ENCODE measurements around the gene DPEP2NB. TPM values are rescaled to one million over a fixed set of nuclear protein-coding genes. Genes with fewer than 3 reads are reported as not detected.

The DPEP2NB gene
- total RNA-seq, 1 donor from 2014 or later: not detected

- Mint-ChIP-seq H3K36me3 (ENCODE audit: unreplicated experiment) (peaks cover 25% of the 10 kb centered on the region), H3K9me3 (ENCODE audit: unreplicated experiment) (no peaks in the 10 kb centered on the region), H3K4me1 (ENCODE audit: unreplicated experiment) (peaks cover 53% of the 10 kb centered on the region), H3K4me3 (ENCODE audit: unreplicated experiment) (no peak overlapping the region), H3K27me3 (ENCODE audit: unreplicated experiment) (no peaks in the 10 kb centered on the region), H3K27ac (ENCODE audit: unreplicated experiment) (no peak overlapping the region)
- TF ChIP-seq, protein P1, sequence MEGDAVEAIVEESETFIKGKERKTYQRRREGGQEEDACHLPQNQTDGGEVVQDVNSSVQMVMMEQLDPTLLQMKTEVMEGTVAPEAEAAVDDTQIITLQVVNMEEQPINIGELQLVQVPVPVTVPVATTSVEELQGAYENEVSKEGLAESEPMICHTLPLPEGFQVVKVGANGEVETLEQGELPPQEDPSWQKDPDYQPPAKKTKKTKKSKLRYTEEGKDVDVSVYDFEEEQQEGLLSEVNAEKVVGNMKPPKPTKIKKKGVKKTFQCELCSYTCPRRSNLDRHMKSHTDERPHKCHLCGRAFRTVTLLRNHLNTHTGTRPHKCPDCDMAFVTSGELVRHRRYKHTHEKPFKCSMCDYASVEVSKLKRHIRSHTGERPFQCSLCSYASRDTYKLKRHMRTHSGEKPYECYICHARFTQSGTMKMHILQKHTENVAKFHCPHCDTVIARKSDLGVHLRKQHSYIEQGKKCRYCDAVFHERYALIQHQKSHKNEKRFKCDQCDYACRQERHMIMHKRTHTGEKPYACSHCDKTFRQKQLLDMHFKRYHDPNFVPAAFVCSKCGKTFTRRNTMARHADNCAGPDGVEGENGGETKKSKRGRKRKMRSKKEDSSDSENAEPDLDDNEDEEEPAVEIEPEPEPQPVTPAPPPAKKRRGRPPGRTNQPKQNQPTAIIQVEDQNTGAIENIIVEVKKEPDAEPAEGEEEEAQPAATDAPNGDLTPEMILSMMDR (IDR thresholded peaks at IDR 0.05): no peak
- DNase-seq (ENCODE audit: extremely low spot score, unreplicated experiment): no peak
Measured at GRCh38 chr16:67964477-67965131, 51.1 kb downstream of the DPEP2NB start.

DNA sequence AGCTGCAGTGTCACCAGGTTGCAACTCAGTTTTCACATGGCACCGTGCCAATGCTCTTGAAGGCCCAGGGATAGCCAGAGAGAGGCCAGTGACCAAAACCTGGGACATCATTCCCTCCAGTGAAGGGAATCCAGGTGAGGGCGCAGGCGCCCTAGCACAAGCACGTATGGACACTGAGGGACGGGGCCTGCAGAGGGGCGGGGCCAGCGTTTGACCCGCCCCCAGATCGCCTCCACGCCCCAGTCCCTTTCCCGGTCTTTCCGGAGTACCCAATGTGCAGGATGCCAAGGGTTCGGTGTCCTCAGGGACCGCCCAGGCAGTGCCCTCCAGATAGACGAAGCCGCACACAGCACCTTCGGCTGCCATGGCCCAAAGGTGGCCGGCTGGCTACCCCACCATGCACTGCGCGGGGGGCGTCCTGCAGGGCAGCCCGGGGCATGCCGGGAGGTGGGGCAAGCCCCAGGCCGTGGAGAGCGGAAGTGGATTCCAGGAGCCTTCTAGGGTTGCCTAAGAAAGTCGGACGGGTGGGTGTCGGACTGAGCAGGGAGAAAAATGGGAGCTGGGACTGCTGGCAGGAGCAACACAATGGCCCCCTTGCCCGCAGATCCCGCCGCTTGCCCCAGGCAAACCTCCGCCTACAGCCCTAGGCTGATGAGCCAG is 51.9 kb downstream of the DPEP2NB start:
- Mint-ChIP-seq H3K4me3 (ENCODE audit: unreplicated experiment) (no peak overlapping the region), H3K9me3 (ENCODE audit: unreplicated experiment) (no peaks in the 10 kb centered on the region), H3K36me3 (ENCODE audit: unreplicated experiment) (peaks cover 25% of the 10 kb centered on the region), H3K4me1 (ENCODE audit: unreplicated experiment) (peaks cover 57% of the 10 kb centered on the region), H3K27ac (ENCODE audit: unreplicated experiment) (no peak overlapping the region), H3K27me3 (ENCODE audit: unreplicated experiment) (no peaks in the 10 kb centered on the region)
- DNase-seq (ENCODE audit: extremely low spot score, unreplicated experiment): no peak
- TF ChIP-seq, protein P1 (IDR thresholded peaks at IDR 0.05): no peak

Other genes starting within 250 kb of the DPEP2NB start
- 18.9 and 19.5 TPM in 2 replicates for gene RANBP10, start 209.4 kb downstream of the DPEP2NB start, total RNA-seq
- gene TSNAXIP1, start 209.0 kb downstream of the DPEP2NB start, total RNA-seq: 3.6 and 4.1 TPM in 2 replicates
- gene THAP11, start 173.6 kb downstream of the DPEP2NB start, total RNA-seq: 29.5 and 30.0 TPM in 2 replicates
- 121 and 125 TPM in 2 replicates for gene NUTF2, start 169.0 kb downstream of the DPEP2NB start, total RNA-seq
- gene CENPT, start 168.2 kb downstream of the DPEP2NB start, total RNA-seq: 46.3 and 51.2 TPM in 2 replicates
- gene EDC4, start 142.9 kb downstream of the DPEP2NB start, total RNA-seq: 68.2 and 75.4 TPM in 2 replicates
- gene NRN1L, start 131.0 kb downstream of the DPEP2NB start, total RNA-seq: 1.4 and 1.5 TPM in 2 replicates
- 43.9 and 45.5 TPM in 2 replicates for gene PSKH1, start 122.7 kb downstream of the DPEP2NB start, total RNA-seq
- gene CTRL, start 84.0 kb downstream of the DPEP2NB start, total RNA-seq: 0.39 and 0.91 TPM in 2 replicates
- 58.3 and 59.0 TPM in 2 replicates for gene PSMB10, start 79.1 kb downstream of the DPEP2NB start, total RNA-seq
- gene LCAT, start 71.8 kb downstream of the DPEP2NB start, total RNA-seq: 35.3 and 36.9 TPM in 2 replicates
- gene SLC12A4, start 47.3 kb downstream of the DPEP2NB start, total RNA-seq: 90.7 and 91.6 TPM in 2 replicates
- gene DPEP3, start 35.4 kb downstream of the DPEP2NB start, total RNA-seq: not detected in 2 replicates
- gene DPEP2, start 16.4 kb downstream of the DPEP2NB start, total RNA-seq: not detected in 2 replicates
- gene DDX28, start 7.3 kb upstream of the DPEP2NB start, total RNA-seq: 7.5 and 8.8 TPM in 2 replicates
- gene DUS2, start 7.4 kb upstream of the DPEP2NB start, total RNA-seq: 13.6 and 17.2 TPM in 2 replicates
- 42.0 and 42.3 TPM in 2 replicates for gene NFATC3, start 69.5 kb upstream of the DPEP2NB start, total RNA-seq
- 0.16 and 0.24 TPM in 2 replicates for gene ESRP2, start 220.2 kb upstream of the DPEP2NB start, total RNA-seq
- 25.9 and 27.9 TPM in 2 replicates for gene PLA2G15, start 229.5 kb upstream of the DPEP2NB start, total RNA-seq
- gene SLC7A6, start 248.6 kb upstream of the DPEP2NB start, total RNA-seq: 50.7 and 52.9 TPM in 2 replicates